MCF 10A (cell line): ENCODE data around the gene ETNK2. TPM values are rescaled to one million over a fixed set of nuclear protein-coding genes. Genes with fewer than 3 reads are reported as not detected.

Source experiments
- BruUV-seq: library from RNA; stranded (reverse); fragments of 400-500 nt; replicated peaks from 2 replicates; lab custom pipeline; 2021; lab: Mats Ljungman, UMichigan
- CTCF ChIA-PET: fragments of 300-600 bp; sonication (Branson Sonifier 250); formaldehyde crosslinking; extraction: SDS; loops from one replicate; lab custom pipeline; 2021; ENCODE audit warnings: antibody characterized with exemption, inconsistent platforms; lab: Yijun Ruan, JAX
- POLR2A ChIA-PET: fragments of 300-600, 350-650 bp; sonication (Branson Sonifier 250); formaldehyde crosslinking; extraction: SDS; loops from one replicate; lab custom pipeline; 2020; ENCODE audit warnings: antibody characterized with exemption, inconsistent platforms; lab: Yijun Ruan, JAX
- DNase-seq: peaks from one replicate; pipeline ENCODE4 v3.0.0-alpha.2; 2018; ENCODE audit not compliant: unreplicated experiment
- H3K27ac Mint-ChIP-seq: one replicate; pipeline ENCODE4 v1.8.0; 2022; ENCODE audit warnings: mild to moderate bottlenecking, low read depth, mixed read lengths; ENCODE audit not compliant: unreplicated experiment
- H3K27me3 Mint-ChIP-seq: one replicate; pipeline ENCODE4 v1.8.0; 2022; ENCODE audit warnings: mixed read lengths; ENCODE audit not compliant: insufficient read depth, unreplicated experiment
- H3K36me3 Mint-ChIP-seq: one replicate; pipeline ENCODE4 v1.8.0; 2022; ENCODE audit warnings: mild to moderate bottlenecking, moderate library complexity, mixed read lengths; ENCODE audit not compliant: insufficient read depth, unreplicated experiment
- H3K4me1 Mint-ChIP-seq: one replicate; pipeline ENCODE4 v1.8.0; 2022; ENCODE audit warnings: mixed read lengths; ENCODE audit not compliant: insufficient read depth, unreplicated experiment
- H3K4me3 Mint-ChIP-seq: one replicate; pipeline ENCODE4 v1.8.0; 2022; ENCODE audit warnings: mild to moderate bottlenecking, moderate library complexity, mixed read lengths; ENCODE audit not compliant: unreplicated experiment
- H3K9me3 Mint-ChIP-seq: one replicate; pipeline ENCODE4 v1.8.0; 2022; ENCODE audit warnings: mixed read lengths; ENCODE audit not compliant: unreplicated experiment
- intact Hi-C: fragments of 100-400 bp; cut with micrococcal nuclease; formaldehyde crosslinking; loops from 2 replicates; pipeline ENCODE4 v1.14.1; 2022
- total RNA-seq: library from RNA; stranded (reverse); gene quantifications from 2 replicates; pipeline ENCODE4 v1.2.3, GENCODE V29; 2022
- TF ChIP-seq, protein P1 (sequence below): fragments of 200-600 bp; IDR thresholded peaks from one replicate; pipeline ENCODE4 v1.8.0; 2022; ENCODE audit warnings: antibody characterized with exemption, mild to moderate bottlenecking; ENCODE audit not compliant: unreplicated experiment

ETNK2 gene
- total RNA-seq, 1 experiment from 2014 or later, result 9.5 TPM

DNA sequence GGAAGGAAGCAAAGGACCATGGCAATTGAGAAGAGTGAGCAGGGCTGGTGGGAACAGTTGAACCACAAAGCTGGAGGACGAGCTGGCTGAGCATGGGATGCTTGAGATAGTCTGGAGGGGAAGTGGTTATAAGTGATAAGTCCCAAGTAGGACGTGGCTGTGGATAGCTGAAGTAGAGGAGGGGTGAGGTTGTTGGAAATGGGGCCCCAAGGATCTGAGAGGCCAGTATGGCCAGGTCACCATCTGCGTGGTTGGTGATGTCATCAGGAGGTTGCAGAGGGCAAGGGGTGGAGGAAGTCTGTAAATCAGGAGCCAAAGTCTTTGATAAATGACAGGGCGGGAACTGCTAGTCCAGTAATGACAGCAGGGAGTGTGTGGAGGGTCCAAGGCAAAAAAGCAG is 25.3 kb upstream of the ETNK2 start:
- H3K4me1 Mint-ChIP-seq, result no peaks in the 10 kb centered on the region
- H3K4me3 Mint-ChIP-seq, result no peak overlapping the region
- no peaks in the 10 kb centered on the region for H3K36me3 Mint-ChIP-seq
- no peaks in the 10 kb centered on the region for H3K9me3 Mint-ChIP-seq
- H3K27ac Mint-ChIP-seq, result no peak overlapping the region
- BruUV-seq, result no TSS peak
- intact Hi-C loops, result no loop called here
- CTCF ChIA-PET, result interaction anchor here (0.5 to 12.1 kb wide), 5 partner anchors 12 to 361 kb away, joined by 3 to 135 read pairs (median 5); partner anchors contain the start of gene REN
- POLR2A ChIA-PET, result interaction anchor here (1.4 to 1.5 kb wide), 2 partner anchors 9 to 22 kb away, joined by 3 to 4 read pairs; no protein-coding TSS in a partner anchor
- no peaks in the 10 kb centered on the region for H3K27me3 Mint-ChIP-seq
- DNase-seq, result no peak
- TF ChIP-seq, protein P1, sequence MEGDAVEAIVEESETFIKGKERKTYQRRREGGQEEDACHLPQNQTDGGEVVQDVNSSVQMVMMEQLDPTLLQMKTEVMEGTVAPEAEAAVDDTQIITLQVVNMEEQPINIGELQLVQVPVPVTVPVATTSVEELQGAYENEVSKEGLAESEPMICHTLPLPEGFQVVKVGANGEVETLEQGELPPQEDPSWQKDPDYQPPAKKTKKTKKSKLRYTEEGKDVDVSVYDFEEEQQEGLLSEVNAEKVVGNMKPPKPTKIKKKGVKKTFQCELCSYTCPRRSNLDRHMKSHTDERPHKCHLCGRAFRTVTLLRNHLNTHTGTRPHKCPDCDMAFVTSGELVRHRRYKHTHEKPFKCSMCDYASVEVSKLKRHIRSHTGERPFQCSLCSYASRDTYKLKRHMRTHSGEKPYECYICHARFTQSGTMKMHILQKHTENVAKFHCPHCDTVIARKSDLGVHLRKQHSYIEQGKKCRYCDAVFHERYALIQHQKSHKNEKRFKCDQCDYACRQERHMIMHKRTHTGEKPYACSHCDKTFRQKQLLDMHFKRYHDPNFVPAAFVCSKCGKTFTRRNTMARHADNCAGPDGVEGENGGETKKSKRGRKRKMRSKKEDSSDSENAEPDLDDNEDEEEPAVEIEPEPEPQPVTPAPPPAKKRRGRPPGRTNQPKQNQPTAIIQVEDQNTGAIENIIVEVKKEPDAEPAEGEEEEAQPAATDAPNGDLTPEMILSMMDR, result no peak

DNA sequence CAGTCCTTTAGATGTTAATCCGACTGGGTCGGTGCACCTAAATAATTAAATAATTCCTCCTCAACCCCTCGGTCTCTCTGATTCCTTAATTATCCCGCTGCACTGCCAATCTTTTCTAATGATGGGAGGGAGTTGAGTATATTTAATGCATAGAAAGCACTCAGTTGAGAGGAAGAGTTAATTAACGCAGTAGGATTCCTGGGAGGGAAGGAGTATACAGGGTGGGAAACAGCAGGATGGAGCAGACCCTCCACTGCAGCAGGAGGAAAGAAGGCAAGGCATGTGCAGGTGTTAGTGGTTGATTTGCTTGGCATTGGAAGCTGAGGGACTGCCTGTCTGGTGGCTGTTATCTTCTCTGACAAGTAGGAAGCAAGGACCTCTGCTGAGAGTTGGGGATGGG is 24.2 kb upstream of the ETNK2 start:
- POLR2A ChIA-PET, result interaction anchor here (0.9 to 1.4 kb wide), 4 partner anchors 8 to 22 kb away, joined by 3 to 4 read pairs (median 4); no protein-coding TSS in a partner anchor
- no peaks in the 10 kb centered on the region for H3K9me3 Mint-ChIP-seq
- CTCF ChIA-PET, result interaction anchor here (0.8 to 12.1 kb wide), 7 partner anchors 11 to 204 kb away, joined by 3 to 135 read pairs (median 5); partner anchors contain the start of gene REN

DNA sequence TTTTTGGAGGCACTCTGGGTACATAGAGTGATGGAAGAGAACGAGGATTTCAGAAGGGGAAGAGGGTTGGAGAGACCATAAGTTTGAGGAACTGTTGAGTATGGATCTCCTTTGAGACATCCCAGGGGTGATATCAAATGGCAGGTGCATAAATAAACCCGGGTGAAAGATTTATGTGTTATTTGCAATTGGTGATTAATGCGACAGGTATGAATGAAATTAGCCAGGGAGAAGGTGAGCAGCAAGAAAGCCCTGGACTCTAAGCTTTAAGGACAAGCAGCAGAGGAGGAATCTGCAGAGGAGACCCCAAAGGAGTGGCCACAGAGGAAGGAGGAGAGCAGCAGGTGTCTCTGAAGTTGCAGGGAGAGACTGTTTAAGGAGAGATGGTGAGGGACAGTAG is 23.1 kb upstream of the ETNK2 start:
- no peaks in the 10 kb centered on the region for H3K27me3 Mint-ChIP-seq
- no TSS peak for BruUV-seq
- peaks cover 7% of the 10 kb centered on the region for H3K4me1 Mint-ChIP-seq
- CTCF ChIA-PET, result interaction anchor here (0.7 to 12.1 kb wide), 9 partner anchors 10 to 222 kb away, joined by 3 to 135 read pairs (median 4); partner anchors contain the start of gene REN
- intact Hi-C loops, result no loop called here
- no peak overlapping the region for H3K4me3 Mint-ChIP-seq
- H3K36me3 Mint-ChIP-seq, result no peaks in the 10 kb centered on the region
- TF ChIP-seq, protein P1, result no peak
- POLR2A ChIA-PET, result interaction anchor here (0.6 to 1.2 kb wide), 4 partner anchors 8 to 110 kb away, joined by 3 to 4 read pairs (median 4); no protein-coding TSS in a partner anchor
- H3K9me3 Mint-ChIP-seq, result no peaks in the 10 kb centered on the region
- no peak overlapping the region for H3K27ac Mint-ChIP-seq
- DNase-seq, result no peak

More for the DNA sequence above, 24.2 kb upstream of the ETNK2 start:
- Mint-ChIP-seq H3K36me3 (no peaks in the 10 kb centered on the region), H3K4me3 (no peak overlapping the region), H3K27ac (no peak overlapping the region), H3K27me3 (no peaks in the 10 kb centered on the region), H3K4me1 (peaks cover 7% of the 10 kb centered on the region)
- intact Hi-C loops, result no loop called here
- no peak for DNase-seq
- no TSS peak for BruUV-seq
- TF ChIP-seq, protein P1, result no peak

DNA sequence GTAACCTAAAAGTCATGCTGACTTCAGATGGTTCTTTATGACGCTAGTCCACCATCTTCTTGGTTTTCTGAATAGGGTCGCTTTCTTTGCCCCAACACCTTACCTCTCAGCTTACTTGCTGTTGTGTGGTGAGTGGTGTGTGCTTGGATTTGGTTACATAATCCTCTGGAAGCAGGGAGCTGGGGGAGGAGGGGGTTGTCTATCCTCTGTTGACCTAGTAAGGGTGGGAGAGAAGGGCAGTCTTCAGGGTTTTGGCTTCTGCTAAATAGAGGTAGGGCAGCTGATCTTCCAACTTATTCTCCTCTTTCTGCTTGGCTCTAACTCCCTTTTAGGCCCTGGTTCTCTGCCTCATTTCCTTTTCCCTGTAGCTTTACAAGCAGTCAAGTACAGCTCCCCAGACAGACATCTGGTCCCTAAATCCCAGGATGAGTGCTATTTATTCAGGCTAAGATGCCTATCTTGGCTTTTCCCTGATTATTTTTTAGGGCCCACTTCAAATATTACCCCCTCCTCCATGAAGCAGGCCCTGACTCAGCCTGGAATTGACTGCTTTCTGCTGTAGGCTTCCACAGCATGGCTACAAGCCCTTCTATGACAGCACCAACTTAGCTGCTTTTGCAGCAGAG is 20.7 kb upstream of the ETNK2 start:
- Mint-ChIP-seq H3K4me1 (peaks cover 7% of the 10 kb centered on the region), H3K9me3 (no peaks in the 10 kb centered on the region), H3K4me3 (no peak overlapping the region), H3K36me3 (no peaks in the 10 kb centered on the region), H3K27me3 (no peaks in the 10 kb centered on the region), H3K27ac (no peak overlapping the region)
- intact Hi-C loops, result no loop called here
- no TSS peak for BruUV-seq
- POLR2A ChIA-PET, result interaction anchor here (0.8 to 1.6 kb wide), 5 partner anchors 10 to 226 kb away, joined by 3 to 5 read pairs (median 4); no protein-coding TSS in a partner anchor
- no peak for DNase-seq
- TF ChIP-seq, protein P1, result no peak
- CTCF ChIA-PET, result interaction anchor here (0.9 to 12.1 kb wide), 12 partner anchors 7 to 259 kb away, joined by 3 to 135 read pairs (median 4); partner anchors contain the start of gene REN
